SW 1271 (cell line): Measurements from ENCODE around the gene SETDB1.

Experiments
- DNase-seq, 2 experiments: peaks; one replicate each; lab custom pipeline; 2025; lab: John Stamatoyannopoulos, UW

SETDB1 gene

DNA sequence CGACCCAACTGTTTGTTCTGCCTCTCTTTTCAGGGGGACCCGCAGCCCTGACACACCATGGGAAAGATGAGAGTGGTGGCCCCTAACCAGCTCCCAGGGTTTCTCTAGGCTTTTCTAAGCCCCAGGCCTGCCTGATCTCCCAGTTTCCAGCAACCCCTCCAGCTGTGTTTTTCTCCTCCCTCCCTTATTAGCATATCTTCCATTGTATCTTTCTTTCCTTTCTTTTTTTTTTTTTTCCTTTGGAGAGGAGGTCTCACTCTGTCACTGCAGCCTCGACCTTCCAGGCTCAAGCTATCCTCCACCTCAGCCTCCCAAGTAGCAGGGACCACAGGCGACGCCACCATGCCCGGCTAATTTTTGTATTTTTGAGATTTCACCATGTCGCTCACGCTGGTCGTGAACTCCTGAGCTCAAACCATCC lies 50.2 kb downstream of the SETDB1 start:
- no peak for DNase-seq

DNA sequence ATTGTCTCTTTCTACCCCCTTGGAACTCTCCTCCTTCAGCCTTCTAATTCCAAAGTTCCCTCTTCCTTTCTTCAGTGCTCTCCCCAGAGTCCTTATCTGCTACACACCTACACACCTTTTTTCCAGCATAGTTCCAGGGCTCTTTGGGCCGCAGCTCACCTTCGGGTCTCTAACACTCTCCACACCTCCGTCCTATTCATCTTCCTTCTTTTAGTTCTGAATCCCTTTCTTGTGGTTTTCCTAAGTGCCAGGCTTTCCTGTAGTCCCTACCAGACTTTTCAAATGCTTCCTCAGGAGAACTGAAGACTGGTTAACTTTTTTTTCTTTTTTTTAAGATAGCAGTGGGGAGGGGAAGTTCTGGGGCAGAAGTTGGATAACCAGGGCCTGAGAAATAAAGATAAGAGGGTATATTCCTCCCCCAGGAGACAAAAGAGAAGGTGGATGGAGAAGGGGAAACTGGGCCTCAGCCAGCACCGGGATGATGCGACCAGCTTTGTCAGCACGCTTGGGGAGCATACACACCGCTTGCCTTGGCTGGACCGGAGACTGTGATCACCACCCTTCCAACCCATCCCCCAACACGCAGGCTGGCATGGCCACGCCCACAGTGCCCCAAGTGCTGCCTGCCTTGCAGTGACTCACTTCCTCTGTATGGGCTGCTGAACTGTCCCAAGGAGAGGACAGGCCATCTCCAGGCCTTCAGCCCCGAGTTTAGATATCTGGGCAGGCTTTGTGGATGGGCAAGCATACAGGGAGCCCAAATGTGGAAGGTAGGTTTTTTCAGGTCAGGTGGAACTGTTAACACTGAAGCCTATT lies 50.9 kb downstream of the SETDB1 start:
- DNase-seq, result peak; percentile 78 to 84

DNA sequence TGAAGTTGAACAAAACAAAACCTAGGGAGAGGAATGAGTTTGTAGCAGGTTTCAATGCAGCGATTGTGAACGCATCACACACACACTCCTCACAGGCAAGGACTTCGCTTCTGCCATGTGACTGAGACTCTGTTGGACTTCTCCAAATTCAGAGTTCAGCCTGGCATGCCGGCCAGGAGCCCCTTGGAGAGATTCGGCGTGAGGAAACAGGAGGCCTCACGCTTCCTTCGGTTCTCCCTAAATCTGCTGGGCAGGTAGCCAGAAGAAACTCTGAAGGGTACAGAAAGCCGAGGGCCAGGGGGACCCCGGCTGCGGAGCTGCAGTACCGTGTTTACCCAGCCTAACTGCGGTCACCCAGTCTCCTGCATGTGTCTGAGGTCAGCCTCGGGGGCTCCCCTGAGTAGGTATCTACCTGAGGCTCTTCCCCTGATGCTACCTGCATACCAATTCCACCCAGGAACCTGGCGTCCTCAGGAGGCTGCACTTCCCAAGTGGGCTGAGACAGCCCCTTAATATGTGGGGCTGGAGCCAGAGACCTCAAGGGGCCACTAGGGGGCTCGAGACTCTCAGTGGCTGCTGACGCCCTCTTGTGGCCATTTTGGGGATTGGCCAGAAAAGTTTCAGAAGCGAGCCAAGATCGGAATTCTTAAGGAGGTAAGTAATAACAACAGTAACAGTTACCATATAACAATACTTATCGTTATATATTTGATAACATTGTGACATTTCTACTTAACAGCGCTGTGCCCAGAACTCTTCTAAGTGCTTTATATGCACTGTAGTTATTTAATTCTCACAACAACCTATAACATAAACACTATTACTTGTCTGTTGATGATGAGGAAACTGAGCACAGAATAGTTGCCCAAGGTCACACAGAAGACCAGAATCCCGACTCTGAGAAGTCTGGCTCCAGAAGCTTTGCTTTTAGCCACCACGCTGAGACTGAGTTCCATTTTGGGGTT lies 53.2 kb downstream of the SETDB1 start:
- DNase-seq, result peak; percentile 51 to 79

DNA sequence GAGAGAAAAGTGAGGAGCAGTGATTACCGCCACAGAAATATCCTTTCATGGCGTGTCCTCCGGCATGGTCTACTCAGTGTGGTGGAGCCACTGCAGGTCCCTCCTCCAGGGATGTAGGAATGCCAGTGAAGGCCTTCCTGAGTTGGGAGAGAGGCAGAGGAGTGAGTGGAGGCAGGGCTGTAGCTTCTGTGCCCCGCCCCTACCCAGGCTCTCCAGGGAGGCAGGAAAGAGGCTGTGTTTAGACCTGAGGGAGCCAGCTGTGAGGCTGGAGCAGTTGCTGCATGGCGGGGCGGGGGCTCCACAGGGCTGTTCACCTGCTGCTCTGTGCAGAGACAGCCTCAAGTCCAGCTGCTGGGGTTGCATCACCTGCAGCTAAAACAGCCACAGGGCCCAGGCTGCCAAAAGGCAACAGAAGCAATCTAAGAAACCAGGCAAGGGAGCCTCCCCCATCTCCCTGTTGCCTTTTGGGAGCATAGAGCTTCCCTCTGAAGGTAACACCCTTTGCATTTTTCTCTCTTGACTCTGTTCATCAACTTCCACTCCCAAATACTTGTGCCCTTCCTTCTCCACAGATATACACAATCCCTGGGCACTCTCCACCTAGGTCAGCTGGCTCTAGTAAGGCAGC lies 55.1 kb downstream of the SETDB1 start:
- no peak for DNase-seq

DNA sequence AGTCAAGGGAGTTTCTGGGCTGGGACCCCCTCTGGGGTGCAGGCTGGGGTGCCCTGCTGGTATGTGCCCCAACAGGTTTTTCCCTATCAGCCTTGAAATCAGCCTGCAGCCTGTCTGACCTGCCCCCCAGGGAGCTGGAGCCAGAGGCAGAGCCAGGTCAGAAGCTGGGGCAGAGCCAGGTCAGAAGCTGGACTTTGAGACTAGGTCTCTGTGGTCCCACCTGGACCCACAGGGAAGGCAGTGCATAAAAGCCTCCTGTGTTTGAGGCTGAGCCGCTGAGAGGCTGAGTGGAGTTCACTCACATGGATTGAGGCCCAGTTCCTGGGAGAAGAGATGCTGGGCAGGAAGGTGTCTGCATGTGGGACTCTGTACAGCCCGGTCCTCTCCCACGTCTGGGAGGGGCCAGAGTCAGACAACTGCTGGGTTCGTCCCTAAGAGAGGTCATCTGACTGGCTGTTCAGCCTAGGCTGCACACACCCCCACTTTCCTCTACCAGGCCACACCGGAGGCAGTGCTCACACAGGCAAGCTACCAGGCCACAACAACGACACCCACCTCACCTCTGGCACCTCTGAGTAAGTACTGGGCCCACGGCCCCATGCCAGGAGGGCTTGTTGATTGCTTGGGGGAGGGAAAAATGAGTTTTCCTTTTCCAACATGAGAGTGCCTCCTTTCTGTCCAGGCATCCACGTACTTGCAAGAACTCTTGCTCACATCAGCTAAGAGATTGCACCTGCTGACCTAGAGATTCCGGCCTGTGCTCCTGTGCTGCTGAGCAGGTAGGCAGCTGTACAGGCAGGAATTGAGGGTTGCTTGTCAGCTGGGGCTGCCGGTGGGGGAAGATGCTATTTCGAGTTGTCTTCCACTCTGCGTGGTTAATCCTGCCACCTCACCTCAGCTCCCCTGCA lies 55.9 kb downstream of the SETDB1 start, which contains the start of gene ANXA9:
TSS of gene ANXA9 (plus strand) at position 488 of the 908 bp plus-strand sequence. CDS start 814 bp downstream, outside the sequence.
- DNase-seq, result no peak

DNA sequence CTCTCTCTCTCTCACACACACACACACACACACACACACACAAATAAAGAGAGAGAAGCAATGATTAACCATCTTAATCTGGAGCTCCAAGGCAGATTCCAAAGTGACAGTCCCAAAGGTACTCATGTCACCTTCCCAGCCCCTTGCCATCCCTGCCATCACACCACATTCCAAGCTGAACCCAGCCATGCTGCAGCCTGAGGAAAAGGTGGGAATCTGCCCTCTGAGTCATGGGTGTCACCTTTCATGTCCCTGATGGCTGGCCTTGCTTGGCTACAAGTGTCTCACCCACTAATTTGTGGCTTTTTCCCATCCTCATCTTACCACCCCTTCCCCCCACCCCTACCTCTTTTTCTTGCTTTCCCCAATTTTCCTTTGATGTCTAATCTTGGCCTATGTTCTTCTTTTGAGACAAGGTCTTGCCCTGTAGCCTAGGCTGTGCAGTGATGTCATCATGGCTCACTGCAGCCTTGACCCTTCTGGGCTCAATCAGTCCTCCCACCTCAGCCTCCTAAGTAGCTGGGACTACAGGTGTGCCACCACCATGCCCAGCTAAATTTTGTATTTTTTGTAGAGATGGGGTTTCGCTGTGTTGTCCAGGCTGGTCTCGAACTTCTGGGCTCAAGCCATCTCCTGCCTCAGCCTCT lies 59.1 kb downstream of the SETDB1 start:
- DNase-seq, result no peak

DNA sequence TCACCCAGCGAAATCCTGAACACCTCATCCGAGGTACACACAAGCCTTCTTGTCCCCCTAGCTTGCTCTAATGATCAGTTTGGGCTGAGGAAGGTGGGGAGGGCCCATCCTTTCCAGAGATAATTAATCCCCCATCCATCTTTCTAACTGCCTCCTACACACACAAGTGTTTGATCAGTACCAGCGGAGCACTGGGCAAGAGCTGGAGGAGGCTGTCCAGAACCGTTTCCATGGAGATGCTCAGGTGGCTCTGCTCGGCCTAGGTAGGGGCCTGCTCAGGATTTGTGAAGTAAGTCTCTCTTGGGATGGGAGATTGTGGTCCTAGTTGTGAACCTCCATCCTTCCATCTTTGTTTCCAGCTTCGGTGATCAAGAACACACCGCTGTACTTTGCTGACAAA lies 61.8 kb downstream of the SETDB1 start:
- DNase-seq, result no peak

DNA sequence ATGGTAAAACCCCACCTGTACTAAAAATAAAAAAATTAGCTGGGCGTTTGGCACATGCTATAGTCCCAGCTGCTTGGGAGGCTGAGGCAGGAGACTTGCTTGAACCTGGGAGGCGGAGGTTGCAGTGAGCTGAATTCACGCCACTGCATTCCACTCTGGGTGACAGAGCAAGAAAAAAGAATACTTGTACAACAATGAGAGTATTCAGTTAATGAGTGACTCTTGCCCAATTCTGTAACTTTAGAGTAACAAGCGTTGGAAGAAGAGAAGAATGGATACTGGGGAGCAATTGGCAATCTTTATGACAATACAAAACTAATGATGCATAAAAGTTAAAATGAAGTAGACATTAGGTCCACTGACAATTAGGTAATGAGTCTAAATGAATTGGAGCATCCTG lies 66.5 kb downstream of the SETDB1 start:
- no peak for DNase-seq

DNA sequence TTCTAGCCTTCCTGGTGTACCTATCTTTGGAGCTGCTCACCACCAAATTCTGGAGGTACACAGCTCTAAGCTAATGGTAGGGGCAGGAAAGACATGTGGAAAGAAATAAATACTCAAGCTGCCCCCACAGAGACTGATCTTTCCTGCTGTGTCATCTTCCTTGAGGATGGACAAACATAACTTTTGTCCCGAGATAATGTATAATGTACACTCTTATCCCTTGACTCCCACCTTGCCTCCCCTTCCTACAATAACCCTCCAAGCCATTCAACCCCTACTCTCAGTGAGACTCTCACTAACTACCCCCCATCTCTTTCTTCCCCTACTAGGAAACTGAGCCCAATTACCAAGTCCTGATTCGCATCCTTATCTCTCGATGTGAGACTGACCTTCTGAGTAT lies 68.1 kb downstream of the SETDB1 start:
- DNase-seq, result no peak

DNA sequence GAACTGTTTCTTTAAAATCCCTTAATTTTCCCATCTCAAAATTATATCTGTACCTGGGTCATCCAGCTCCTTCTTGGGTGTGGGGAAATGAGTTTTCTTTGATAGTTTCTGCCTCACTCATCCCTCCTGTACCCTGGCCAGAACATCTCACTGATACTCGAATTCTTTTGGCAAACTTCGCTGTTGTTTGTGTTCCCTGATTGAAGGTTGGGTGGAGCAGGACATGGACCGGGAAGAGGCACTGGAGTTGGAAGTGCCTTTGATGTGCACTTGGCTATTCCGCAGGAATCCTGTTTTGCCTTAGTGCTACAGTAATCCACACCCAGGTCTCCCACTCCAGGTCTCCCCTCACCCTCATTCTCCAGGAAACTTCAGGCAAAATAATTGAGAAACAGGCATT lies 69.3 kb downstream of the SETDB1 start:
- no peak for DNase-seq

DNA sequence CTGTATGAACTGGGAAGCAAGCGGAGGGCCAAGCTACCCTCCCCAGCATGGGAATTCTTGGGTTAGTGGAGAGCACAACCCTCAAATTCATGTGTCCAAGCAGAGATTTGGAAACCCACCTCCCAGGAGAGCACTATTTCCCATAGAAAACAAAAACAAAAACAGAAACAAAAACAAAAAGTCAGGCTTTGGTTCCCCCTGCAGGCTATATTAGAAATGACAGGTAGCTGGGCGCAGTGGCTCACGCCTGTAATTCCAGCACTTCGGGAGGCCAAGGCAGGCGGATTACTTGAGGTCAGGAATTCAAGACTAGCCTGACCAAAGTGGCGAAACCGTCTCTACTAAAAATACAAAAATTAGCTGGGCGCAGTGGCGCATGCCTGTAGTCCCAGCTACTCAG lies 69.7 kb downstream of the SETDB1 start:
- DNase-seq, result no peak

DNA sequence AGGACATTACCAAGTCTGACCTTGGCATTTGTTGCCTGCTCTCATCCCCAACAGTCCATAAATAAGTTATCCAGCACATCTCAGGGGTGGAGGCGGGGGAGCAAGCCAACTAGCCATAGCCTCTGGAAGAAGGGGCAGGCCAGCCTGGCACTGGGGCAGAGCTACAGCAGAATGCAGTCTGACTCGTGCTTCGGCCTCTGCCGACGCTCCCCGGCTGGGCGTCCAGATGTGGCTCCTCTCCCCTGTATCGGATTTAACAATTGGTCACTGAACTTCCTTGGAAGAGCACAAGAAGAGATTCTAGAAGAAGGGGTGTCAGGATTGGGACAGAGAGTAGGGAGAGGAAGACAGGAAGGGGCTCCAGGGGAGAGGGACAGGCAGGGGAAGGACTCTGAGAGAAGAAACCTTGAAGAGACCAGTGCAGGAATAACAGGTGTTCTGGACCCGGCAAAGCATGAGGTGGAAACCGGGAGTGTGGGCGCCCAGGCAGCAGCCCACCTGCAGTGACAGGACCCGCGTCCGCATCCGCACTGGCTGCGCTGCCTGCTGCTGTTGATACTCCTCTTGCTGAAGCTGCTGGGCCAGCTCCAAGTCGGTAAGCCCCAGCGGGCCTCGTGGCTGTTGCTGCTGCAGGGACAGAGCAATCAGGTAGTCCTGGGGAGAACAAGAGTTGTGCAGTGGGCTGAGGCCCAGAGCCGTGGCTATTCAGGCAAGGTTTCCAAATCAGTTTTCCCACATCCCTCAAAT lies 71.1 kb downstream of the SETDB1 start:
- DNase-seq, result no peak

DNA sequence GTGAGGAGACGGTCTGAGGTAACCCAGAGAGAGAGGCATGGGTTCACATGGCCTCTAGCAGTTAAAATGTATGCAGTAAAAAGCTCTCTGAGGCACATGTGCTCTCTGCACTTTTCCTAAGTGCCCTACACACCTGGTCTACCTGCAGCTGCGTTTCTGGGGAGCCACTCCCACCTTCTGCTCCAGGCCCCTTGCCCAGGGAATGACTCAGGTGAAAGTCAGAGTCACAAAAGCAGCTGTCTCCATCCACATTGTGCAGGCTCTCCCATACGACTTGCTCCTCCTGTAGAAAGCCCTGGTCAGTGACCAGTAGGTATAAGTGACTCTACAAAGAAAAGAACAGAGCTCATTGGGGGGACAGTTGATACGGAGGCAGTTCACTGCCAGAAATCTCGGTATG lies 71.8 kb downstream of the SETDB1 start:
- no peak for DNase-seq

DNA sequence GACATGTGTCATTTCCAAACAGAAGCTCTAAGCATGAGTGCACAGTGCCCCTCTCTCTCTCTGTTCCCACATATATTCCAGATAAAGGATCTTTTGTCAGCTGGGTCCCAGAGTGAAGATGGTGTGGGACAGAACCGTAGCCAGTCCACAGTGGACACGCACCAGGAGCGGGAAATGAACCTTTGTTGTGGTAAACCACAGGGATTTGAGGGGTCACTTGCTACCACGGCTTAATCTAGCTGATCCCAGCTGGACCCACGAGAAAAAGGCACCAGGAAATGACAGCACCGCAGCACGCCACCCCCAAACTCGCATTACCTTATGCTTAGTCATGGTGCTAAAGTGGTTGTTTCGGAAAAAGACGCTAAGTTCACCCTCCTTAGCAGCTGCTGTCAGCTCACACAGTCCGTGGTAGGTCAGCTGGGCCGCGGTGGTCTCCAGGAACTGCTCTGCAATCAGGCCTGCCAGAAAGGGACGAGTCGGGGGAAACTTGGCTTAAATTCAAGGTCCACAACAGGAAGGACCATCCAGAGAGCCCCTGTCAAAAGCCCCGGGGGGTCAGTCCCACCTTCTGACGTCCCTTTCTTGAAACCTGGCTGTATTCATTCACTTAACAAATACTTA lies 73.0 kb downstream of the SETDB1 start:
- DNase-seq, result no peak

DNA sequence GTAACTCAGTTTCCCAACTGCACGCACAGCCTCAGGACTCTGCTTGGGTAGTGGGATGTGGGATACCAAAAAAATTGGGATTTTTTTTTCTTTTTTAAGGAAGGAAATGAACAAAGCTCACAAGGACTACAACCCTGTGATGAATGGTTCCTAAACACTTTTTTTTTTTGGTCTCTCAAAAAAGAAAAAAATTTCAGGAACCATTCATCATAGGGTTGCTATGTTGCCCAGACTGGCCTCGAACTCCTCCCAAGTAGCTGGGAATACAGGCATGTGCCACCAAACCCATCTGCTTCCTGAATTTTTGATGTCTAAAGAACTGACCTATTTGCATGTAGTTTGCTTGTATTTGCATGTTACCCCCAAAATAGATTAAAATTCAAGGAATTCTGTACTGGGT lies 73.8 kb downstream of the SETDB1 start:
- no peak for DNase-seq

DNA sequence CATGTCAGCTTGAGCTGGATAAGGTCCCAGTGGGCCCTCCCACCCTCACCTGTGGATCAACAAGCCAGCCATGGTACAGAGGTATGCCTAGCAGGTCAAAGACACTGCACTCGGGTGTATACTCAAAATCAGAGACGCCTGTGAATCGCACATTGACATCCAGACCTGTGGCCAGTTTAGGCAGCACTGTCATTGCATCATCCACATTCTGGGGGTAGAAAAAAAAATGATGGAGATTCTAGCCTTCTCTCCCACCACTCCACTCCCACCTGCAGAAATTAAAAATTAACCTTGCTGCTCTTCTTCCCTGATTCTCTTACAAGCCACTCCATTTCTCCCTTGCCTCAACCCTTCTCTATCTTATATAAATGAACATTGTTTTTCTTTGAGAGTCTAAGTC lies 74.2 kb downstream of the SETDB1 start:
- no peak for DNase-seq

DNA sequence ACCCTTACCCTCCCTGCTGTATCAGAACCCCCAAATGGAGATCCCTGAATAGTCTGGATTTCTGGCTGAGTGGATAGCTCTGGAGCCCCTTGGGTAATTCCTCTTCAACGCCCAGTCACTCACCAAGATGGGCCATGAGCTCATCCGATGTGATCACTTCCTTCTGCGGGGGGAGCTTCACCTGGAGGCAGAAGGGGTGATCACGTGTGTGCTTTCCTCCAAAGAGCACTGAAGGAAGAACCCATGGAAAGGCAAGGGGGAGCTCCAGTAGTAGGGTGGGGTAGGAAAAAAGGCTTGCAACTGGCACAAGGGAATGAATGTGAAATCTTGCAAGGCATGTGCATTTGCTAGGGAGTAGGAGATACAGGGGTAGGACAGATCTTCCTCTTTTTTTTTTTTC lies 75.4 kb downstream of the SETDB1 start:
- no peak for DNase-seq

DNA sequence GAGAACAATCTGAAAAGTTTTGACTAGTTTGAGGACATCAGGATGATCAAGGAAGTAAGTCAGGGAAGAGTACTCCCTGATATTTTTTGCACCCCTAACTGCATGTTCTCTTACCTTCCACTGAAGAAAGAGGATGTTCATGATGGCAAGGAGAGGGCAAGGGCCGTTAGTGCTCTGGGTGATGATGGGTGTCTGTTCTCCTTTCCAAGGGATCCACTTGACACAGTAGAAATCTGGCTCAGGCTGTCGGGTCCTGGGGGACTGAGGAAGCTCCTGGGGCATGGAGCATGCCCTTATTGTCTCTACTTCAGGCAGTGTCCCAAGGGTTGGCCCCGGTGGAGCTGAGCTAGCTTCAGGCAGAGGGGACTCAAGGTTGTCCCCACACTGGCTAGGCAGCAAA lies 75.9 kb downstream of the SETDB1 start:
- no peak for DNase-seq

DNA sequence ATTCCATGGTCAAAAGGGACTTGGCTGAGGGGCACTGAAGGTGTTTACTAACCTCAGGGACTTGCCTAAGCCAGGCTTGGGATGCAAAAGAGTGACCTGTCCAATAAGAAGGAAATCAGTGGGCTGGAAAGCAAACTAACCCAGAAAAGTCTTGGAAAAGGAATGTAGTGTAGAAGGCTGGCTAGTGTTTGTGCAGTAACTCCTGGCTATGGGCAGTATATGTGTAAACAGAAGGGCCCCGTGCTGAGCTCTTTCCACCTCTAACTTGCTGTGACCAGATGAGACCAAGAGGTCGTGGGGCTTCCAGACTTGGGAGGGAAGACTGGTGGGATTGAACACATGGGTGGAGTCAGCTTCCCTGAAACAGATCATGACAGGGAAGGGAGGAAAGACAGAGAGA lies 76.4 kb downstream of the SETDB1 start:
- no peak for DNase-seq

DNA sequence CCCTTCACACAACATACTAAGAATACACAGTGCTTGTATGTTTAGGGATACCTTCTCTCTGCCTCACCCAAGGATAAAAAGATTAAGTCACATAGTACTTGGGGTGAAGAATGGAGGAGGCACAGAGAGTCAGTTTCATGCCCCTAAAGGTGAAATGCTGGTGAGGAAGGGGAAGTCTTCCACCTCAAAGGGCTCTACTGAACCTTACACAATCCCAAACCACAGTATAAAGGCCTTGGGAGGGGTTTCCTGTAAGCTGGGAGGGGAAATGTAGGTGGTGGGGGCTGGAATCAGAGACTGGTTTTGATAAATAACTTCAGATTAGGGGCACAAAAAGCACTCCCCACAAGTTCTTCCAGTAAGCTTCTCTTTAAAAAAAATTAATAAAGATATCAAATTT lies 77.0 kb downstream of the SETDB1 start:
- DNase-seq, result no peak
